NOMO-1 treated with dmso at 0.1 percent for 144 hours (cell line): ENCODE data around the gene CDKN1B.

Experiments
- DNase-seq: peaks from one replicate; lab custom pipeline; 2025; ENCODE audit not compliant: unreplicated experiment; lab: John Stamatoyannopoulos, UW

The CDKN1B gene

GRCh38 chr12:12700254-12700653 is 16.9 kb upstream of the CDKN1B start:
- DNase-seq = no peak

GRCh38 chr12:12701457-12701856 is 15.7 kb upstream of the CDKN1B start:
- DNase-seq = no peak

GRCh38 chr12:12704593-12705230 is 12.5 kb upstream of the CDKN1B start:
- DNase-seq = peak; percentile 64

GRCh38 chr12:12705838-12706520 is 11.2 kb upstream of the CDKN1B start:
- DNase-seq = no peak

- no peak for DNase-seq
These were observed 3.3 kb upstream of the CDKN1B start for GRCh38 chr12:12713932-12714275.

- peak; percentile 25 for DNase-seq
These were observed 2.7 kb upstream of the CDKN1B start for GRCh38 chr12:12714276-12715021.

GRCh38 chr12:12715128-12715458 is 2.1 kb upstream of the CDKN1B start:
- DNase-seq = no peak

- no peak for DNase-seq
These were observed 1.6 kb upstream of the CDKN1B start for GRCh38 chr12:12715459-12716150.

- DNase-seq = no peak
These were observed 896 bp upstream of the CDKN1B start for GRCh38 chr12:12716151-12716792.

- DNase-seq = peak; percentile 29
These were observed 615 bp downstream of the CDKN1B start for GRCh38 chr12:12717586-12718380.

GRCh38 chr12:12718381-12718759 is 1.2 kb downstream of the CDKN1B start:
- no peak for DNase-seq

GRCh38 chr12:12718853-12719252 is 1.7 kb downstream of the CDKN1B start:
- no peak for DNase-seq

- peak; percentile 65 for DNase-seq
These were observed 2.3 kb downstream of the CDKN1B start for GRCh38 chr12:12719496-12719895.

- DNase-seq = no peak
These were observed 2.9 kb downstream of the CDKN1B start for GRCh38 chr12:12720052-12720451.

- DNase-seq = no peak
These were observed 3.5 kb downstream of the CDKN1B start for GRCh38 chr12:12720672-12721161.

GRCh38 chr12:12721176-12721751 is 4.1 kb downstream of the CDKN1B start:
- no peak for DNase-seq

GRCh38 chr12:12721814-12722434 is 4.8 kb downstream of the CDKN1B start:
- DNase-seq = no peak

- DNase-seq = no peak
These were observed 5.4 kb downstream of the CDKN1B start for GRCh38 chr12:12722435-12723148.

- no peak for DNase-seq
These were observed 6.0 kb downstream of the CDKN1B start for GRCh38 chr12:12723149-12723680.
